Fibroblast of lung (primary cell): ENCODE data around the gene C14orf119.

Source experiments
- CTCF ChIP-seq, 2 donors: IDR thresholded peaks in 1 of 2; conservative IDR thresholded peaks in 1 of 2; 1 replicate in 1 of 2; 2 replicates in 1 of 2; pipeline ENCODE4 v1.5.1; 2011 to 2012; ENCODE audit warnings: low read length in 2 of 2, control low read depth in 1 of 2, inconsistent platforms in 1 of 2, low read depth in 1 of 2, mild to moderate bottlenecking in 1 of 2
- EZH2 ChIP-seq: IDR thresholded peaks from 2 replicates; pipeline ENCODE4 v1.5.1; 2012; ENCODE audit warnings: low read length, control low read depth, mild to moderate bottlenecking; ENCODE audit errors: missing control alignments

GRCh38 chr14:23079716-23080115 lies 15.6 kb upstream of the C14orf119 start:
- TF ChIP-seq CTCF (conservative IDR thresholded peaks at IDR 0.05 in 1 of 2, IDR thresholded peaks at IDR 0.05 in 1 of 2; ENCODE audit: low read depth in 1 of 2, low read length in 2 of 2), result no peak
- TF ChIP-seq EZH2, result no peak
